Fibroblast of skin of abdomen (primary cell): ENCODE data around the gene GRB2. TPM values are rescaled to one million over a fixed set of nuclear protein-coding genes. Genes with fewer than 3 reads are reported as not detected.
"Not testable (repeated sequence)": the region's sequence is repeated elsewhere in the genome, so short reads cannot be mapped to it uniquely, and the experiment has no call there.

Source experiments
- DNase-seq: peaks from one replicate; pipeline ENCODE4 v3.0.0-alpha.2; 2013
- polyA plus RNA-seq, 2 experiments: library from polyadenylated mRNA; unstranded; fragments of 120-200 nt; gene quantifications; one replicate each; pipeline ENCODE4 v1.2.1, GENCODE V29; 2013; ENCODE audit not compliant: insufficient read length in 2 of 2

GRB2 gene
- polyA plus RNA-seq (2013, experiment 1 of 2; ENCODE audit: insufficient read length), result 80.7 TPM
- polyA plus RNA-seq (2013, experiment 2 of 2; ENCODE audit: insufficient read length), result 86.9 TPM

DNA sequence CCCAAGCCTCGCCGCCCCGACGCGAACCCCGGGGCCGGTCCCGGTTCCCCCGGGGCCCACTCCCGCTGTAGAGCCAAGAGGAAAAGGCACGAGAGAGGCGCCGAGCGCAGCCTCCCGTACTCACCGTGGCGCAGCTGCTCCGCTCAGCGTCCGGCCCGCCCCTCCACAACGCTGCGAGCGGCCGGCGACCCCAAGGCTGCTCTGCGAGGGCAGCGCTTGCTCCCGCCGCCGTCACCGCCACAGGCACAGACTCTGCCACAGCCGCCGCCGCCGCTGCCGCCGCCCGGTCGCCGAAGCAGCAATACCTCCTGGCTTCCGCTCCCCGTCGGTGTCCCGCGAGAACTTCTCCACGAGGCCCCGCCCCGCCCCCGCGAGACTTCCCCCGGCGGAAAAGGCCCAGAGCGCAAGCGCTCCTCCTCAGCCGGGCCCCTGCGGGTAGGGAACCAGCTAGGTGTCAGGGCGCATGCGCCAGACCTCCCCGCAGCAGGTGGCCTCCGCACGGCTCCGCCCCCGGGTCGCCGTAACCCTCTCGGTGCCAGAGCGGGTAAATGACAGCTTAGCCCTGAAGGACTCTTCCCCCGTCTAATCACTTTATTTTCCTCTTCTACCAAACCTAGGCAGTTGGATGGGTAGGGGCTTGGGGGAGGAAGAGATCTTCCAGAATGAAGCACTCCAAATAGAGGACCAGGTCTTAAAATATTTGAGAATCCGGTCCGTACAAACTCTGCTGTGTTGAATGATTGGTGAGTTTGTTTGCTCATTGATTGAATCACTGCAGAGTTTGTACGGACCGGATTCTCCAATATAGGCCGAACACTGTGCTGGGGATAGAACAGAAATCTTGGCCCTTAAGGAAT lies at the start of gene GRB2:
Gene GRB2 (minus strand): TSS at position 314 of the 857 bp plus-strand sequence. CDS start 12,050 bp downstream, outside the sequence.
- DNase-seq, result peak; percentile 96

DNA sequence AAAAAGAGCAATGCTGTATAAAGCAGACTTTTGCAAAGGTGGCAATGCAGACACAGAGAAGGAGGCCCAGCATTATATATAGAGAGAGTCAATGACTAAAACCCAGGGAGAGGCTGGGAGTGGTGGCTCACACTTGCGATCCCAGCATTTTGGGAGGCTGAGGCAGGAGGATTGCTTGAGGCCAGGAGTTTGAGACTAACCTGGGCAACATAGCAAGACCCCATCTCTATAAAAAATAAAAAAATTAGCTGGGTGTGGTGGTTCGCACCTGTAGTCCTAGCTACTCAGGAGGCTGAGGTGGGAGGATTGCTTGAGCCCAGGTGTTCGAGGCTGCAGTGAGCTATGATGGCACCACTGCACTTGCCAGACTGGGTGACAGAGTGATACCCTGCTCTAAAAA lies 49.2 kb upstream of the GRB2 start:
- DNase-seq, result not testable (repeated sequence)

DNA sequence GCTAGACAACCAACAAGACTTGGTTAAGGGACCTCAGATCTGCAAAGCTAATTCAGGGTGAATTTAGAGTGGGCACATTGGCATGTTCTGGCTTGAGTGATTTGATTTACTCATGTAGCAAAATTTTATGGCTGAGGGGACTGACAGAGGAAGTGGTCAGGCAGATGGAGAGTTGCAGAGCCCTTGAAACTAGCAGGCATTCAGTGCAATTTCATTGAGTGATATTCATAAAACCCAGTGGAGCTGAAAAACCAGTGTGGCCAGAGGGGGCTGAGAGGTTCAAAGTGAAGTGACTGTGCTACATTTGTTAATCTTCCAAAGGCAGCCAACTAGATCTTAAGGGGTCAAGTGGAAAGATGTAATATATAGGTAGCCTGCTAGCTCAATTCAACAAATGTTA lies 48.7 kb upstream of the GRB2 start:
- DNase-seq, result no peak

DNA sequence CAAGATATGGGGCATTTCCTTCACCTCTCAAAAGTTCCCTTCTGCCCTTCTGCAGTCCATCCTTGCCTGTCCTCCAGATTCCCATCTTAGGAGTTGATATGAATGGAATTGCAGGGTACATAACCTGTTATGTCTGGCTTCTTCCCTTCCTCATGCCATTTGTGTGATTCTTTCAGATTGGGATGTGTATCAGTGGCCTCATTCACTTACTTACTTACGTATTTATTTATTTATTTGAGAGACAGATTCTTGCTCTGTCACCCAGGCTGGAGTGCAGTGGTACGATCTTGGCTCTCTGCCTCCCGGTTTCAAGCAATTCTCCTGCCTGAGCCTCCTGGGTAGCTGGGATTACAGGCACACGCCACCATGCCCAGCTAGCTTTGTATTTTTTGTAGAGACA lies 44.8 kb upstream of the GRB2 start:
- DNase-seq, result no peak

DNA sequence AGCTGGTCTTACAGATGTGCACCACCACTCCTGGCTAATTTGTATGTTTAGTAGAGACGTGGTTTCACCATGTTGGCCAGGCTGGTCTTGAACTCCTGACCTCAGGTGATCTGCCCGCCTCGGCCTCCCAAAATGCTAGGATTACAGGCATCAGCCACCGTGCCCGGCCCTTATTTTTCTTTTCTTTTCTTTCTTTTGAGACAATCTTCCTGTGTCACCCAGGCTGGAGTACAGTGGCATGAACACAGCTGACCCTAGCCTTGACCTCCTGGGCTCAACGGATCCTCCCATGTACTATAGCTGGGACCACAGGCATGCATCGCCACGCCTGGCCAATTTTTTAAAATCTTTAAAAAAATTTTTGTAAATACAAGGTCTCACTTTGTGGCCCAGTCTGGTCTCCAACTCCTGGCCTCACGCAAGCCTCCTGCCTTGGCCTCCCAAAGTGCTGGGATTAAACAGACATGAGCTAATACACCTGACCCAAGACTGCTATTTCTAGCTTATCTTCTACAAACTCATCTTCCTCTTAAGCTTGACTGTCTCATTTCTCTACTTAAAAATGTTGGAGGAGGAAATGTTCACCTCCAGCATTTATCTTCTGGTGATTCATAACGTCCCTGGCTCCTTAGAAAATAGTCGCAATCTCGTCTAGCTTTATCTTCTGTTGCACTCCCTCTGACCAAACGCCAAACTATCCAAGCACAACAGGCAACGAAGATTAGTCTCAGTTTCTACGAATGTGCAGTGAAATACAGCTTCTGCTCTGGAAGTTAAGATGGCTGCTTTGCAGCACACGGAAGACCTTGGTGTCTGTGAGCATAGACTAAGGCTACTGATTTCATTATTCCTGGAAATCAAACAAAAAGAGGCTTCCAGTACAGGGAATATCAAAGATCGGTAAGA lies 42.7 kb upstream of the GRB2 start:
- DNase-seq, result no peak

DNA sequence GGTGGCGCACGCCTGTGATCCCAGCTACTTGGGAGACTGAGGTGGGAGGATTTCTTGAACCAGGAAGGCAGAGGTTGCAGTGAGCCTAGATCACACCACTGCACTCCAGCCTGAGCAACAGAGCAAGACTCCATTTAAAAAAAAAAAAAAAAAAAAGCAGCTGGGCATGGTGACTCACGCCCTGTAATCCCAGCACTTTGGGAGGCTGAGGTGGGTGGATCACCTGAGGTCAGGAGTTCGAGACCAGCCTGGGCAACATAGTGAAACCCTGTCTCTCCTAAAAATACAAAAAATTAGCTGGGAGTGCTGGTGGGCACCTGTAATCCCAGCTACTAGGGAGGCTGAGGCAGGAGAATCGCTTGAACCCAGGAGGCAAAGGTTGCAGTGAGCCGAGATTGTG lies 40.4 kb upstream of the GRB2 start:
- not testable (repeated sequence) for DNase-seq

DNA sequence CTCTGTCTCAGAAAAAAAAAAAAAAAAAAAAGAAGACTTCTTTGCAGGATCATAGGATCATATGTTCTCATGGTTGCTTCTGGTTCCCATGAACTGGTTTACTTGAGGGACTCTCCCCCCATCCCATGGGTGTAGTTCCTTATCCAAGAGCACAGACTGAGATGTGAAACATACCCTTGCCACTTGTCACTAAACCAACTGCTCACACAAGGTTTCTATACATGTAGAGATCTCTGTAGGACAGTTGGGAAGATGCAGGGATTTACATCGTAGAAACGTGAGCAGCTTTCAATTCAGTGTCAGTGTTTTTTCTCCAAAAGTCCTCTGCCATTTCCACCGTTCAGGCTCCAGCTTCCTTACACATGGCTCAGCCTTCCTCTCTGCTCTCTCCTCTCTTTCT lies 39.8 kb upstream of the GRB2 start:
- DNase-seq, result no peak

DNA sequence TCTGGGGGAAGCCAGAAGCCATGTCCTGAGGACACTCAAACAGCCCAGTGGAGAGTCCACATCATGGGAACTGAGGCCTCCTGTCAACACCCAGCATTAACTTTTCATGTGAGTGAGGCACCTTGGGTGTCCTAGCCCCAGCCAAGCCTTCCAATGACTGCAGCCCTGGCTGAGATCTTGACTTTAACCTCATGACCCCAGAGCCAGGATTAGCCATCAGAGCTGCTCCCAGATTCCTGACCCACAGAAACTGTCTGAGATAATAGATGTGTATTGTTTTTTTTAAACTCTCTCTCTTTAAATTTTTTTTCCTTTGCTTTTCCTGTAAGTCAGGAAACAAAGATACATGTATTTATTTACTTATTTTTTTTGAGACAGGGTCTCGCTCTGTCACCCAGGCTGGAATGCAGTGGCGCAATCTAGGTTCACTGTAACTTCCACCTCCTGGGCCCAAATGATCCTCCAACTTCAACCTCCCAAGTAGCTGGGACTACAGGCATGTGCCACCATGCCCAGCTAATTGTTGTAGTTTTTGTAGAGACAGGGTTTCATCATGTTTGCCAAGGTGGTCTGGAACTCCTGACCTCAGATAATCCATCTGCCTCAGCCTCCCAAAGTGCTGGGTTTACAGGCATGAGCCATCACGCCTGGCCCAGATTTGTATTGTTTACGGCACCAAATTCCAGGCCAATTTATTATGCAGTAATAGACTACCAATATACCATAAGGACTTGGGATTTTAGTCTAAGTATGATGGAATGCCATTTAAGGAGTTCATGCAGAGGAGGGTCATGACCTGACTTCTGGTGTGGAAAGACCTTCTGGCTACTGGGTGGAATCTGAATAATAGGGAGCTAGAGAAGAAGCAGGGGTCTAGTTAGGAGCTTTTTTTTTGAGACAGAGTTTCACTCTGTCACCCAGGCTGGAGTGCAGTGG lies 37.0 kb upstream of the GRB2 start:
- no peak for DNase-seq

DNA sequence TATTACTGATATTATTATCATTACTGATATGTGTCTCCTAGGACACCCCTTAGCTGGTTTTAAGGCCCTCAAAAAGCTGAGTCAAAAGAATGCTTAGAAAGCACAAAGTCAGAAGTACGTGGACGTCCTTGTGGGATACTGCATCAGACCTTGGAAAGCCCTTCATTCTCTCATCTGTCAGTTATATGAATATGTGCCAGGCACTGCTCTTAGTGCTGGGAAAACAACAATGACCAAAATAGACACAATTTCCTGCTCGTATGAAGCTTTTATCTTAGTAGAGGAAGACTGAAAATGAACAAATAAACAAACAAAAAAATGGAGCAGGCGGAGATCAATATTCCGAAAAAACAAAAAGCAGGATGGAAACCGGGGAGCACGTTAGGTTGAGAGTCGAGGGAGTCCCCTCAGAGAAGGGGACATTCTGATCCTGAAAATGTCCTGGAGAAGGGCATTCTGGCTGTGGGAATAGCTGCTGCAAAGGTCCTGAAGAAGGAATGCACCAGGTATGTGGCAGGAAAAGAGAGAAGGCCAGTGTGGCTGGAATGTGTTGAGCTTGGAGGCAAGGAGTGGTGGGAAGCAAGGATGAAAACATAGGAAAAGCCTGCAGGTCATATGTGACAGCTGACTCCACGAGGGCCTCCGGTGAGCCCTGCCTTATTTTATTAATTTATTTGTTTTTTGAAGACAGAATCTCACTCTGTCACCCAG lies 35.4 kb upstream of the GRB2 start:
- DNase-seq, result no peak

DNA sequence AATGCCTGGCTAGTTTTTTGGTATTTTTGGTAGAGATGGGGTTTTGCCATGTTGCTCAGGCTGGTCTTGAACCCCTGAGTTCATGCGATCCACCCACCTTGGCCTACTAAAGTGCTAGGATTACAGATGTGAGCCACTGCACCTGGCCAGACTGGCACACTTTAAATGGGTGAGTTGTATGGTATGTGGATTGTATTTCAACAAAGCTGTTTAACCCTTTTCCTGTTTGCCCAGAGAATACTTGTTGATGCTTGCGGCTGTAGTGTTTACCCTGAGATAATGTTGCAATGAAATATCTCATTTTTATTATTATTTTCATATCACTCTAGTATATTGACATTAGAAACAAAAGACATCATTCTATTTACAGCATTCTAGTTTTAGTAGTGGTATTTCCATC lies 33.8 kb upstream of the GRB2 start:
- no peak for DNase-seq

DNA sequence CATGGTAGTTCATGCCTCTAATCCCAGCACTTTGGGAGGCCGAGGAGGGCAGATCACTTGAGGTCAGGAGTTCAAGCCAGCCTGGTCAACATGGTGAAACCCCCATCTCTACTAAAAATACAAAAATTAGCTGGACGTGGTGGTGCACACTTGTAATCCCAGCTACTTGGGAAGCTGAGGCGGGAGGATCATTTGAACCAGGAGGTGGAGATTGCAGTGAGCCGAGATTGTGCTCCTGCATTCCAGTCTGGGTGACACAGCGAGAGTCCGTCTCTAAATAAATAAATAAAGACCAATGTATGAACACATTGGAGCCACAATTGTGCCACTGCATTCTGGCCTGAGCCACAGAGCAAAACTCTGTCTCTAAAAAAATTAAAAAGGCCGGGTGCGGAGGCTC lies 31.9 kb upstream of the GRB2 start:
- DNase-seq, result not testable (repeated sequence)

DNA sequence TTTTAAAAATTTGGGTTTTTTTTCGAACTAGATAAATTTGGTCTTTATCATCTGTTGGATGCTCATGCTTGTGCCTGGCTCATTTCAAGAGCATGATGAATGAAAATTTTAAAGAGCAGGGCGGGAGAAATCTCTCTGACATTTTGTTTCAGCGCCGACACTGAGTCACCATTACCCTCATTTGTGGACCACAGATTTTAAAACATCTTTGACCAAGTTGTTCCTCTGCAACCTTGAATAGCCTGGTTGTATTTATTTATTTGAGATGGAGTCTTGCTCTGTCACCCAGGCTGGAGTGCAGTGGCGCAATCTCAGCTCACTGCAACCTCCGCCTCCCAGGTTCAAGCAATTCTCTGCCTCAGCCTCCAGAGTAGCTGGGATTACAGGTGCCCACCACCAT lies 29.0 kb upstream of the GRB2 start:
- not testable (repeated sequence) for DNase-seq

DNA sequence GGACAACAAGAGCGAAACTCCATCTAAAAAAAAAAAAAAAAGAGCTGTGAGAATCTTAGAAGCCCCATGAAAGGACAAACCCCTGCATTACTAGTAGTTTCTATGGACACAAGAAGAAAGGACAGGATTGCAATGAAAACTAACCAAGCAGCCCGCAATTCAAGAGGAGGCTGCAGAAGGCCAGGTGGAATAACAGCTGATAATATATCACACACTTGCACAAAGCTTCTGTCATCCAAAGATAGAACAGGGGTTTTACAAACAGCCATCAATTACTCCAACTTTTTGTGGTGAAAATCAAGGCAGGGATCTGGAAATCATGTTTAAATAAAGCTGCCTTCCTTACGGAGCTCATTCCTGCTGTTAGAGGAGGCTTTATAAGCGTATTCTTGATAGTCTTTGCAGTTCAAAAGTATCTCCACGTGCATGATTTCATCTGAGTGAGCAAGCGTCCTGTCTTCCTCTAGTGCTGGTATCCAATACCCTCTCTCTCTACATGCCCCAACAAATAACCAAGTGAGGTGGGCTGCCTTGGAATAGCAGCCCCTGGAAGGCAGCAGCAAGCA lies 27.8 kb upstream of the GRB2 start:
- no peak for DNase-seq

DNA sequence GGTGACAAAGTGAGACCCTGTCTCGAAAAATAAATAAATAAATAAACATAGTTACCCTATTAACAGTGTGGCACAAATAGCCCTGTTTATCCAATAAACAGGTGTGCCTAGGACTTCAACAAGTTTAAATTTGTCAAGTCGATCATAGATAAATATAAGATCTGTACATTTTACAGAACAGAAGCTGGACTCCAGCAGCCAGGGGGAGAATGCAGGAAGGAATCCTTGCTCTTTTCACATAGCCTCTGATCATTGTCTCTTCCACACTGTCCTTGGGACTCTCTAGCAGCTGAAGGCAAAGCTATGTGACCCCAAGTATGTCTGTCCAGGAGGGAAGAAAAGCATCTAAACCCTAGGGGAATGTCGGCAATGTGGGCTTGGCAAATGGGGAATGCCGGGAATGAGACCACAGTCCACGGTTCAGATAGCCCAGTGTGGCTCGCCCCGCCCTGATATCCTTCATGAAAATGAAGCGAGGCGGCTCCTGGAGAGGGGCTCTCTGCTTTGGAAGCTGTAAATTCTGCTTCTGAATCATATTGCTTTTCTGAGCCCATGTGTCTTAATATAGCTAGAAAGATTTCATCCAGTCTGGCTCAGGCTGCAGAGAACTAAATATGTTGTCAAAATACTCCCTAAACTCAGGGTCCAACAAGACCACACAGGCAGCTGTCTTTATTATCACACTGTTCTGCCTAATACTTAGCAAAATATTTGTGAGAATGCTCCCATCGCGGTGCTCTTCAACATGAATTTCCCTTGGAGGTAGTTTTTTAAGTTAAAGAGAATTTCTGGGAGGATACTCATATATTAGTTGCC lies 24.9 kb upstream of the GRB2 start:
- peak; percentile 92 for DNase-seq

DNA sequence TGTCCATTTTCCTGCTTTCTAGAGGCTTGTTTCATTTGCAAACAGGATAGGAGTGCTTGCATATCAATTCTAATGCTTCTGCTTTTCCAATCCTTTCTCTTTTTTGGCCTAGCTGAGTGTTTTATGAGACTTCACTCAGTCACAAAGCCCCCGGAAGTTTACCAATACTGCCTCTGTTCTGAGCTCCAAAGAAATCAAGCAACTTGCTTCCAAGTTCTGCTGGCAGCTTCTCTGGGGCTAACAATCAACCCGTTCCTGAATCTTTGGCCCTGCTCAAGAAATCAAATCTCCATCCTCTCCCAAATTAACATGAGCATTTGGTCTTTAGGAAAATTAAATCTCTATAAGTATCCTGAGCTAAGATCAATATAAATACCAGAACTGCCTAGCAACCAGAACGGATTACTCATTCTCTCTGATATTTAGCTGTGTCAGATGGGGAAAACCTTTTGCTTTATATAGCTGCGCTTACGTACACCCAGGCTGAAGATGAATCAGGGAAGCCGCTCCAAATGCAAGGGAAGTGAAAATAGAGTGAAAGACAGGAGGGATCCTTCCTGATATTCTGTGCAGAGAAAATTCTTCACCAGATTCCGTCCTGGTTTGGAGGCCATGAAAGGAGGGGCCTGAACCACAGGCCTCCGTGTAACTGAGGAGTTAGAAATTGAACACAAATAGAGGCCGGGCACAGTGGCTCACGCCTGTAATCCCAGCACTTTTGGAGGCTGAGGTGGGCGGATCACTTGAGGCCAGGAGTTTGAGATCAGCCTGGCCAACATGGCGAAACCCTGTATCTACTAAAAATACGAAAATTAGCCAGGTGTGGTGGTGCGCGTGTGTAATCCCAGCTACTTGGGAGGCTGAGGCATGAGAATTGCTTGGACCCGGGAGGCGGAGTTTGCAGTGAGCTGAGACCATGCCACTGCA lies 23.3 kb upstream of the GRB2 start:
- peak; percentile 81 for DNase-seq

DNA sequence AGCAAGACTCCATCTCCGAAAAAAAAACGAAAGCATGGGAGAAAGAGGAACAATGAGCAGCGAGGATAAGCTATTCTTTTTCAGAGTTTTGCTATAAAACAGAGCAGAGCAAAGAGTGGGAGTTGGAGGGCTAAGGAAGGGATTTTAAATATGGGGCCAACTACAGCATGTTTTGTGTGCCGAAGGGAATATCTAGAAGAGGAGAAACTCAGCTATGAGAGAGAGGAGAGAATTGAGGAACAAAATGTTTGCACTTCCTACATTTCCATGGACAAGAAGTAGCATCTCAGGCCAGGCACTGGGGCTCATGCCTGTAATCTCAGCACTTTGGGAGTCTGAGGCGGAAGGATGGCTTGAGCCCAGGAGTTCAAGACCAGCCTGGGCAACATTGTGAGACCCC lies 13.1 kb upstream of the GRB2 start:
- DNase-seq, result no peak

DNA sequence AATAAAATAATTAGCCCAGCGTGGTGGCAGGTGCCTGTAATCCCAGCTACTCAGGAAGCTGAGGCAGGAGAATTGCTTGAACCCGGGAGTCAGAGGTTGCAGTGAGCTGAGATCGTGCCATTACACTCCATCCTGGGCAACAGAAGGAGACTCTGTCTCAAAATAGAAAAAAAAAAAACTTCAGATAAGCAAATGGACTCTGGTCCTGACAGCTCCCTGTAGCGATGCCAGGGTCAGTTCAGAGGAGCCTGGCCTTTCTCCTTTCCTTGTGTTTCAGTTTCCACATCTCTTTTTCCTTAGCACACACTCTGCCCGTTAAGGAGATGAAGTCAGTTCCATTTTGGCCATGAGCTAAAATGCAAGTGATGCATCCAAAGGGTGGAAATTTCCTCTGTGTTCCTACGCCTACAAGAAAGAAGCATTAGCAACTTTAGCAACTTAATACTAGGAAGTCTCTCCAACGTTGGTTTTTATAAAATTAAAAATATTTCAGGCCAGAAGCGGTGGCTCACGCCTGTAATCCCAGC lies 11.6 kb upstream of the GRB2 start:
- no peak for DNase-seq

DNA sequence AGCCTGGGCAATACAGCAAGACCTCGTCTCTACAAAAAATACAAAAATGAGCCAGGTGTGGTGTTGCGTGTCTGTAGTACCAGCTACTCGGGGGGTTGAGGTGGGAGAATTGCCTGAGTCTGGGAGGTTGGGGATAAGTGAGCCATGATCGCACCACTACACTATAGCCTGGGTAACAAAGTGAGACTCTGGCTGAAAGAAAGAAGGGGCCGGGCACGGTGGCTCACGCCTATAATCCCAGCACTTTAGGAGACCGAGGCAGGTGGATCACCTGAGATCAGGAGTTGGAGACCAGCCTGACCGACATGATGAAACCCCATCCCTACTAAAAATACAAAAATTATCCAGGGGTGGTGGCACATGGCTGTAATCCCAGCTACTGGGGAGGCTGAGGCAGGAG lies 10.5 kb upstream of the GRB2 start:
- no peak for DNase-seq

DNA sequence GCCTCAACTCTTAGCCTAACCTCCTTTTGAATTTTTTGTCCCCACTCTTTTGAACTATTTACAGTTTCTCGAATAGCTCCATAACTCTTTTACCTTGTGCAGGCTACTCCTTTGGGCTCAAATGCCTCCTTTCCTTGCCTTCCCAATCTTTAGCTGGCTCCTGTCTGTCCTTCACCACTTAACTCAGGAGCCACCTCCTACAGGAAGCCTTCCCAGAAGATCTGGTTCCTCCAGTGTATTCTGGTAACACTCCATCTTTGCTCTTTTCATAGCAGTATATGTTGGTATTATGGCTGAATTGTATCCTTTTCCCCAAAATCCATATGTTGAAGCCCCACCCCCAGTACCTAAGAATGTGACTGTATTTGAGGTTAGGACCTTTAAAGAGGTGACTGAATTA lies 9.0 kb upstream of the GRB2 start:
- no peak for DNase-seq
